ENCODE measurements around the gene NOL12. TPM values are rescaled to one million over a fixed set of nuclear protein-coding genes. Genes with fewer than 3 reads are reported as not detected.

Gene NOL12
- total and polyA plus RNA-seq, 10 donors = 24.0 to 55.3 (median 30.7) TPM

DNA sequence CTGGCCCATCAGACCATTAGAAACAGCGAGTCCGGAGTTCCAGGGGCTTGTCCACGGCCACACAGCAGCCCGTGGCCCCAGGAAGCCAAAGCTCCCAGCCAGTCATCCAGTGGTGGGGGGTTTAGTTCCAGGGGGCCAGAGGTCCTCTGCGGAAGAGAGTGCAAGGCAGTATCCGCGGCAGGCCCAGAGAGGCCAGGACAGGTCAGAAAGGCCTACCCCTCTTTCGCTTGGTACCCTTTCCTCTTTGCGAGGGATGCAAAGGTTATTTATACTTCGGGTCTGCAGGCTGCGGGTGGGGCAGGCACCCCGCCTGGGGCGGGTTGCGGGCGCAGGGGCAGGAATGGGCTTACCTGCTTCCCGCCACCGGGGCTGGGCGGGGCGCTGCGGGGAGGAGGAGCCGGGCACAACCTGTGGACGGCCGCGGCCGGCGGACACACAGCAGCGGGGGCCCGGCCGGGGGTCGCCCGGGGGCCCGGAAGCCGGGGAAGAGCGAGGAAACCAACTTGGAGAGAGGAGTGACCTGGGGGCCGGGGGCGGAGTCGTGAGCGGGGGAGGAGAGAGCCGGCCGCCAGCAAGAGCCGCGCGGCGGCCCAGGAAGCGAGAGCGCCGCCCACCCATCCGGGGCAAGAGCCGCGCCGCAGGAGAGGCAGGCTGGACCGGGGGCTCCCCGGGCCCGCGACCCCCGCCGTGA lies 46.9 kb upstream of the NOL12 start, which contains the start of gene SH3BP1:
SH3BP1 (plus strand) TSS at position 600 of the 691 bp plus-strand sequence. CDS start 119 bp downstream, outside the sequence.
- peaks cover 0 to 34% (median 25%) of the 10 kb centered on the region in 6 donors for H3K36me3 ChIP-seq
- peak; percentile 94 for DNase-seq
- TF ChIP-seq, protein P1, sequence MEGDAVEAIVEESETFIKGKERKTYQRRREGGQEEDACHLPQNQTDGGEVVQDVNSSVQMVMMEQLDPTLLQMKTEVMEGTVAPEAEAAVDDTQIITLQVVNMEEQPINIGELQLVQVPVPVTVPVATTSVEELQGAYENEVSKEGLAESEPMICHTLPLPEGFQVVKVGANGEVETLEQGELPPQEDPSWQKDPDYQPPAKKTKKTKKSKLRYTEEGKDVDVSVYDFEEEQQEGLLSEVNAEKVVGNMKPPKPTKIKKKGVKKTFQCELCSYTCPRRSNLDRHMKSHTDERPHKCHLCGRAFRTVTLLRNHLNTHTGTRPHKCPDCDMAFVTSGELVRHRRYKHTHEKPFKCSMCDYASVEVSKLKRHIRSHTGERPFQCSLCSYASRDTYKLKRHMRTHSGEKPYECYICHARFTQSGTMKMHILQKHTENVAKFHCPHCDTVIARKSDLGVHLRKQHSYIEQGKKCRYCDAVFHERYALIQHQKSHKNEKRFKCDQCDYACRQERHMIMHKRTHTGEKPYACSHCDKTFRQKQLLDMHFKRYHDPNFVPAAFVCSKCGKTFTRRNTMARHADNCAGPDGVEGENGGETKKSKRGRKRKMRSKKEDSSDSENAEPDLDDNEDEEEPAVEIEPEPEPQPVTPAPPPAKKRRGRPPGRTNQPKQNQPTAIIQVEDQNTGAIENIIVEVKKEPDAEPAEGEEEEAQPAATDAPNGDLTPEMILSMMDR (IDR thresholded peaks at IDR 0.05 in 8 of 11, conservative IDR thresholded peaks at IDR 0.05 in 3 of 11) = peak in 2 of 11 experiments; percentile 14 to 32
- TF ChIP-seq POLR2A (IDR thresholded peaks at IDR 0.05) (no peak), POLR2AphosphoS5 (IDR thresholded peaks at IDR 0.05) (peak in 2 of 3 donors; percentile 61 to 70)
- intact Hi-C loops (cut with DNase I; ENCODE audit: low total_unique reads) = no loop called here
- H3K4me3 ChIP-seq = peak within 1 kb of the TSS; percentile 56 to 92 (median 69)
- peak within 1 kb of the TSS; percentile 83 to 96 (median 90) for H3K27ac ChIP-seq
- H3K9me3 ChIP-seq = no peaks in the 10 kb centered on the region
- 5 to 28% (median 6%) methylated on average over 11 to 57 of the region's 57 CpGs for WGBS, 5 donors
- peaks cover 61 to 100% (median 94%) of the 10 kb centered on the region in 6 donors for H3K4me1 ChIP-seq
- peaks cover 0 to 8% (median 0%) of the 10 kb centered on the region in 7 donors for H3K27me3 ChIP-seq (replicated peaks in 1 of 7)

- 2 to 6% (median 3%) methylated on average over 10 to 27 of the region's 27 CpGs for WGBS, 5 donors
- Histone ChIP-seq H3K27ac (peak overlapping the region; percentile 83 to 96 (median 90)), H3K4me1 (peaks cover 53 to 100% (median 86%) of the 10 kb centered on the region in 6 donors), H3K9me3 (no peaks in the 10 kb centered on the region), H3K36me3 (peaks cover 0 to 42% (median 32%) of the 10 kb centered on the region in 6 donors), H3K27me3 (replicated peaks in 1 of 7) (peaks cover 0 to 8% (median 0%) of the 10 kb centered on the region in 7 donors), H3K4me3 (peak overlapping the region; percentile 56 to 92 (median 69))
- peak; percentile 85 for DNase-seq
- TF ChIP-seq POLR2AphosphoS5 (IDR thresholded peaks at IDR 0.05) (peak in 2 of 3 donors; percentile 8 to 45), POLR2A (IDR thresholded peaks at IDR 0.05) (no peak)
- TF ChIP-seq, protein P1 (IDR thresholded peaks at IDR 0.05 in 8 of 11, conservative IDR thresholded peaks at IDR 0.05 in 3 of 11) = no peak
- intact Hi-C loops (cut with DNase I; ENCODE audit: low total_unique reads) = loop anchor here (5.0 kb wide), 1 partner anchor 42 kb away; no protein-coding TSS in a partner anchor
Measured at GRCh38 chr22:37639771-37640590, 46.2 kb upstream of the NOL12 start.

- peak; percentile 84 for DNase-seq
- Histone ChIP-seq H3K27me3 (replicated peaks in 1 of 7) (peaks cover 0 to 8% (median 0%) of the 10 kb centered on the region in 7 donors), H3K4me3 (peak overlapping the region; percentile 56 to 92 (median 69)), H3K4me1 (peaks cover 44 to 91% (median 78%) of the 10 kb centered on the region in 6 donors), H3K36me3 (peaks cover 0 to 50% (median 41%) of the 10 kb centered on the region in 6 donors), H3K27ac (peak overlapping the region; percentile 83 to 96 (median 90)), H3K9me3 (no peaks in the 10 kb centered on the region)
- intact Hi-C loops (cut with DNase I; ENCODE audit: low total_unique reads) = loop anchor here (5.0 kb wide), 1 partner anchor 41 kb away; no protein-coding TSS in a partner anchor
- peak in 1 of 3 donors; percentile 15 for TF ChIP-seq POLR2AphosphoS5 (IDR thresholded peaks at IDR 0.05)
- TF ChIP-seq, protein P1 (IDR thresholded peaks at IDR 0.05 in 8 of 11, conservative IDR thresholded peaks at IDR 0.05 in 3 of 11) = peak in 1 of 11 experiments; percentile 15
- TF ChIP-seq POLR2A (IDR thresholded peaks at IDR 0.05) = no peak
- 63 to 73% (median 66%) methylated on average over 21 to 24 of the region's 24 CpGs for WGBS, 5 donors
Measured at GRCh38 chr22:37640591-37641560, 45.3 kb upstream of the NOL12 start.

Measured in spleen (tissue), 11 donors.